GM20000 (cell line): ENCODE results near the gene MCF2L2.

Experiments
- DNase-seq: peaks from one replicate; pipeline ENCODE4 v3.0.0; 2012; ENCODE audit warnings: low spot score
- CTCF ChIP-seq: IDR thresholded peaks from 2 replicates; pipeline ENCODE4 v1.5.1; 2012; ENCODE audit warnings: mild to moderate bottlenecking, control low read depth; ENCODE audit errors: extremely low read depth, missing control alignments

Gene MCF2L2

GRCh38 chr3:183349421-183350157, 78.8 kb downstream of the MCF2L2 start:
- DNase-seq, result no peak
- TF ChIP-seq CTCF, result no peak

- no peak for DNase-seq
- TF ChIP-seq CTCF, result no peak
Observed at GRCh38 chr3:183342824-183343223, 85.6 kb downstream of the MCF2L2 start.

- TF ChIP-seq CTCF, result no peak
- no peak for DNase-seq
Observed at GRCh38 chr3:183341545-183342288, 86.7 kb downstream of the MCF2L2 start.

- no peak for TF ChIP-seq CTCF
- DNase-seq, result no peak
Observed at GRCh38 chr3:183340222-183340621, 88.2 kb downstream of the MCF2L2 start.

GRCh38 chr3:183339461-183340086, 88.8 kb downstream of the MCF2L2 start:
- TF ChIP-seq CTCF, result no peak
- DNase-seq, result no peak

- DNase-seq, result no peak
Observed at GRCh38 chr3:183338520-183338919, 89.9 kb downstream of the MCF2L2 start.

More at GRCh38 chr3:183338520-183338919, 89.9 kb downstream of the MCF2L2 start:
- no peak for TF ChIP-seq CTCF
